Endodermal cell (in vitro differentiated cells): Measurements from ENCODE around the gene ADGRE3. TPM values are rescaled to one million over a fixed set of nuclear protein-coding genes. Genes with fewer than 3 reads are reported as not detected.
A peak's percentile ranks its signal among the peaks of the same experiment; 100 is the strongest.

ENCODE experiments used
- DNase-seq: peaks from one replicate; pipeline ENCODE4 v3.0.0-alpha.2; 2017
- H3K27ac ChIP-seq: 2 replicates; pipeline ENCODE4 v1.5.1; 2013; ENCODE audit warnings: mild to moderate bottlenecking, low read depth, low read length, moderate library complexity
- H3K27me3 ChIP-seq: 2 replicates; pipeline ENCODE4 v1.6.1; 2013; ENCODE audit warnings: mild to moderate bottlenecking, low read length, moderate library complexity; ENCODE audit not compliant: insufficient read depth, control insufficient read depth, poor library complexity, severe bottlenecking
- H3K36me3 ChIP-seq: 2 replicates; pipeline ENCODE4 v1.7.0; 2013; ENCODE audit warnings: mild to moderate bottlenecking, low read length, moderate library complexity; ENCODE audit not compliant: control insufficient read depth, insufficient read depth
- H3K4me1 ChIP-seq: one replicate; pipeline ENCODE4 v1.7.0; 2013; ENCODE audit warnings: low read length; ENCODE audit not compliant: control insufficient read depth, insufficient read depth
- H3K4me3 ChIP-seq: 2 replicates; pipeline ENCODE4 v1.5.1; 2013; ENCODE audit warnings: mild to moderate bottlenecking, low read length, moderate library complexity
- H3K9ac ChIP-seq: 2 replicates; pipeline ENCODE4 v1.6.1; 2013; ENCODE audit warnings: mild to moderate bottlenecking, low read length, moderate library complexity; ENCODE audit not compliant: poor library complexity, severe bottlenecking; ENCODE audit errors: extremely low read depth
- H3K9me3 ChIP-seq: 2 replicates; pipeline ENCODE4 v1.6.1; 2013; ENCODE audit warnings: mild to moderate bottlenecking, low read length, moderate library complexity; ENCODE audit not compliant: control insufficient read depth
- H3K27ac Mint-ChIP-seq: 2 replicates; pipeline ENCODE4 v1.8.0; 2020; ENCODE audit warnings: mixed read lengths
- H3K27me3 Mint-ChIP-seq: 2 replicates; pipeline ENCODE4 v1.8.0; 2021; ENCODE audit warnings: mild to moderate bottlenecking, mixed read lengths; ENCODE audit not compliant: insufficient read depth
- H3K36me3 Mint-ChIP-seq: 2 replicates; pipeline ENCODE4 v1.8.0; 2020; ENCODE audit warnings: low read depth, mixed read lengths
- H3K4me1 Mint-ChIP-seq: 2 replicates; pipeline ENCODE4 v1.8.0; 2020; ENCODE audit warnings: mixed read lengths
- H3K4me3 Mint-ChIP-seq: 2 replicates; pipeline ENCODE4 v1.8.0; 2020; ENCODE audit warnings: mild to moderate bottlenecking, moderate library complexity, mixed read lengths
- H3K9me3 Mint-ChIP-seq: 2 replicates; pipeline ENCODE4 v1.8.0; 2020; ENCODE audit warnings: mild to moderate bottlenecking, mixed read lengths
- CTCF ChIP-seq: fragments of 200-600 bp; sonication (generic); conservative IDR thresholded peaks from 2 replicates; pipeline ENCODE4 v1.5.0; 2021; ENCODE audit warnings: antibody characterized with exemption, mild to moderate bottlenecking
- WGBS, 2 experiments: methylation state at CpG; one replicate each; pipeline versions ENCODE4 v1.1.5 to v1.1.7; 2013; ENCODE audit warnings: missing lambda C conversion rate in 2 of 2, mixed read lengths in 1 of 2; ENCODE audit not compliant: insufficient coverage in 1 of 2, insufficient read length in 1 of 2; 5-methylcytosine and 5-hydroxymethylcytosine counted together
- total RNA-seq, 2 donors: library from RNA; stranded (reverse); fragmentation: NEBNext Ultra II Directional in 1 of 2; extraction: Animal tissue kit (Norgen Biotek cat#: 25700) in 1 of 2; gene quantifications; 2 replicates in 1 of 2; 3 replicates in 1 of 2; pipeline ENCODE4 v1.2.1, GENCODE V29; 2021

ADGRE3 gene
- total RNA-seq, 2 donors from 2014 or later = not detected

GRCh38 chr19:14575428-14575980 is 99.1 kb downstream of the ADGRE3 start:
- no peaks in the 10 kb centered on the region for H3K4me1 ChIP-seq
- Mint-ChIP-seq H3K36me3 (peaks cover 2% of the 10 kb centered on the region), H3K27ac (no peak overlapping the region), H3K27me3 (no peaks in the 10 kb centered on the region), H3K4me1 (peaks cover 4% of the 10 kb centered on the region), H3K9me3 (no peaks in the 10 kb centered on the region), H3K4me3 (no peak overlapping the region)
- no peak for DNase-seq
- TF ChIP-seq CTCF = no peak
- WGBS, 2 experiments = 88 to 93% methylated on average over 4 to 6 of the region's 6 CpGs
- no peaks in the 10 kb centered on the region for H3K36me3 ChIP-seq
- H3K9ac ChIP-seq = no peak overlapping the region
- no peaks in the 10 kb centered on the region for H3K27me3 ChIP-seq
- H3K9me3 ChIP-seq = no peaks in the 10 kb centered on the region
- no peak overlapping the region for H3K27ac ChIP-seq
- no peak overlapping the region for H3K4me3 ChIP-seq

GRCh38 chr19:14571695-14572490 is 102.8 kb downstream of the ADGRE3 start, which contains the start of gene NDUFB7:
Gene NDUFB7, minus strand, starts transcription at chr19:14572066. Its CDS starts 66 bp downstream, at chr19:14572000.
- TF ChIP-seq CTCF = peak; percentile 80
- Histone ChIP-seq H3K27ac (no peak within 1 kb of the TSS), H3K4me1 (no peaks in the 10 kb centered on the region), H3K9me3 (no peaks in the 10 kb centered on the region), H3K9ac (peak within 1 kb of the TSS; percentile 74), H3K4me3 (peak within 1 kb of the TSS; percentile 91), H3K36me3 (no peaks in the 10 kb centered on the region), H3K27me3 (no peaks in the 10 kb centered on the region)
- H3K4me1 Mint-ChIP-seq = peaks cover 15% of the 10 kb centered on the region
- peak within 1 kb of the TSS; percentile 92 for H3K4me3 Mint-ChIP-seq
- peaks cover 21% of the 10 kb centered on the region for H3K36me3 Mint-ChIP-seq
- peak within 1 kb of the TSS; percentile 91 for H3K27ac Mint-ChIP-seq
- 0 to 2% methylated on average over 17 to 39 of the region's 40 CpGs for WGBS, 2 experiments
- H3K9me3 Mint-ChIP-seq = no peaks in the 10 kb centered on the region
- no peaks in the 10 kb centered on the region for H3K27me3 Mint-ChIP-seq
- peak; percentile 97 for DNase-seq

GRCh38 chr19:14570864-14571527 is 103.6 kb downstream of the ADGRE3 start:
- TF ChIP-seq CTCF = no peak
- peak overlapping the region; percentile 74 for H3K9ac ChIP-seq
- H3K4me1 ChIP-seq = no peaks in the 10 kb centered on the region
- peaks cover 15% of the 10 kb centered on the region for H3K4me1 Mint-ChIP-seq
- no peaks in the 10 kb centered on the region for H3K36me3 ChIP-seq
- no peak for DNase-seq
- no peaks in the 10 kb centered on the region for H3K27me3 ChIP-seq
- WGBS, 2 experiments = 65 to 68% methylated on average over 19 to 22 of the region's 22 CpGs
- no peaks in the 10 kb centered on the region for H3K27me3 Mint-ChIP-seq
- peak overlapping the region; percentile 91 for H3K4me3 ChIP-seq
- peak overlapping the region; percentile 91 for H3K27ac Mint-ChIP-seq
- H3K4me3 Mint-ChIP-seq = peak overlapping the region; percentile 92
- H3K36me3 Mint-ChIP-seq = peaks cover 22% of the 10 kb centered on the region
- no peak overlapping the region for H3K27ac ChIP-seq
- H3K9me3 ChIP-seq = no peaks in the 10 kb centered on the region
- H3K9me3 Mint-ChIP-seq = no peaks in the 10 kb centered on the region

Other genes starting within 250 kb of the ADGRE3 start
- 100 to 1,000 TPM; 103 to 141 TPM for gene PKN1, start 241.5 kb downstream of the ADGRE3 start, total RNA-seq
- 1 to 10 TPM in 1 of 2 donors, under 1 TPM in 1; 0.81 to 1.0 TPM for gene PTGER1, start 199.5 kb downstream of the ADGRE3 start, total RNA-seq
- gene GIPC1, start 178.7 kb downstream of the ADGRE3 start, total RNA-seq = 10 to 100 TPM; 68.6 to 72.6 TPM
- gene DNAJB1, start 156.4 kb downstream of the ADGRE3 start, total RNA-seq = 10 to 100 TPM; 66.1 to 70.0 TPM
- gene TECR, start 145.2 kb downstream of the ADGRE3 start, total RNA-seq = 100 to 1,000 TPM; 127 to 140 TPM
- gene NDUFB7, start 102.8 kb downstream of the ADGRE3 start, total RNA-seq = 100 to 1,000 TPM; 127 to 141 TPM
- gene CLEC17A, start 91.8 kb downstream of the ADGRE3 start, total RNA-seq = not detected
- 10 to 100 TPM; 16.2 to 19.8 TPM for gene ZNF333, start 15.2 kb upstream of the ADGRE3 start, total RNA-seq
- under 1 TPM; 0.07 TPM for gene ADGRE2, start 103.7 kb upstream of the ADGRE3 start, total RNA-seq
- not detected for gene OR7A5, start 160.3 kb upstream of the ADGRE3 start, total RNA-seq
- gene OR7C1, start 160.3 kb upstream of the ADGRE3 start, total RNA-seq = not detected
- not detected for gene OR7A10, start 174.1 kb upstream of the ADGRE3 start, total RNA-seq
- gene OR7A17, start 211.3 kb upstream of the ADGRE3 start, total RNA-seq = not detected